Esophagus squamous epithelium (tissue), 4 donors: ENCODE data around the gene NR1I3.

Experiments
- POLR2A ChIP-seq, 4 donors: fragments of 450-650 bp; IDR thresholded peaks; one replicate each; pipeline ENCODE4 v1.6.1; 2017; ENCODE audit warnings: antibody characterized with exemption in 4 of 4, mild to moderate bottlenecking in 4 of 4, moderate library complexity in 3 of 4
- TF ChIP-seq, protein P1 (sequence below), 6 experiments: fragments of 450-650 bp in 4 of 6; fragments of 200-600 bp in 2 of 6; sonication (generic) in 2 of 6; IDR thresholded peaks; one replicate each; pipeline ENCODE4 v1.5.1; 2016 to 2019; ENCODE audit warnings: antibody characterized with exemption in 6 of 6, mild to moderate bottlenecking in 4 of 6, moderate library complexity in 4 of 6

DNA sequence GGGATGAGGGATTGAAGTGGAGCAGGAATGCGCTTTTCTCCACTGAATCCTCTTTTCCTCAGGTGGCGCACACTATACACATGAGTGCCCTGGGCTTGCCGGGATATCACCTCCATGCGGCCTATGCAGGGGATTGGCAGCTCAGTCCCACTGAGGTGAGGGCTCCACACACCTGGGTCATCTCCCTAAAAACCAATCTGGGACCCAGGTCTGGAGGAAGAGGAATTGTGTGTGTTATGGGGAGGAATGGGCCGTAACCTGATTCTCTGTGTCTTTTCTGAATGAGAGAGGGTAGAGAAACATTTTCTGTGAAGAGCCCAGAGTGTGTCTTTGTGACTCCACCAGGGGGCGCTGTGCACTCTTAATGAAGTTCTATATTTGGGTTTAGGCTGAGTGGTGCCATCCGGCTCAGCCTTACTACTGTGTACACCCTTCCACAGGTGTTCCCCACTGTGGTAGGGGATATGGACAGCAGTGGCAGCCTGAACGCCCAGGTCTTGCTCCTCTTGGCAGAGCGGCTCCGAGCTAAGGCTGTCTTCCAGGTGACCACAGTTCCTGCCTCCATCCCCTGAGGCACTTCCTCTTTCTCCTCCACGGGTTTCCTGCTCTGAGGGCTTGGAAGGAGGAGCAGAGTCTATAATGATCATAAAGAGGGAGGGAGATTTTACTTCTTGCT is 10.7 kb downstream of the NR1I3 start:
- TF ChIP-seq, protein P1, sequence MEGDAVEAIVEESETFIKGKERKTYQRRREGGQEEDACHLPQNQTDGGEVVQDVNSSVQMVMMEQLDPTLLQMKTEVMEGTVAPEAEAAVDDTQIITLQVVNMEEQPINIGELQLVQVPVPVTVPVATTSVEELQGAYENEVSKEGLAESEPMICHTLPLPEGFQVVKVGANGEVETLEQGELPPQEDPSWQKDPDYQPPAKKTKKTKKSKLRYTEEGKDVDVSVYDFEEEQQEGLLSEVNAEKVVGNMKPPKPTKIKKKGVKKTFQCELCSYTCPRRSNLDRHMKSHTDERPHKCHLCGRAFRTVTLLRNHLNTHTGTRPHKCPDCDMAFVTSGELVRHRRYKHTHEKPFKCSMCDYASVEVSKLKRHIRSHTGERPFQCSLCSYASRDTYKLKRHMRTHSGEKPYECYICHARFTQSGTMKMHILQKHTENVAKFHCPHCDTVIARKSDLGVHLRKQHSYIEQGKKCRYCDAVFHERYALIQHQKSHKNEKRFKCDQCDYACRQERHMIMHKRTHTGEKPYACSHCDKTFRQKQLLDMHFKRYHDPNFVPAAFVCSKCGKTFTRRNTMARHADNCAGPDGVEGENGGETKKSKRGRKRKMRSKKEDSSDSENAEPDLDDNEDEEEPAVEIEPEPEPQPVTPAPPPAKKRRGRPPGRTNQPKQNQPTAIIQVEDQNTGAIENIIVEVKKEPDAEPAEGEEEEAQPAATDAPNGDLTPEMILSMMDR (IDR thresholded peaks at IDR 0.05), result peak; percentile 86 to 95 (median 93)
- TF ChIP-seq POLR2A (IDR thresholded peaks at IDR 0.05), result no peak
